GM18861 (cell line): ENCODE data around the gene PITPNM3.

Source experiments
- ATAC-seq: cut with Tn5 transposase; IDR thresholded peaks from one replicate; pipeline ENCODE4 v1.9.1; 2021; ENCODE audit not compliant: unreplicated experiment

Gene PITPNM3

DNA sequence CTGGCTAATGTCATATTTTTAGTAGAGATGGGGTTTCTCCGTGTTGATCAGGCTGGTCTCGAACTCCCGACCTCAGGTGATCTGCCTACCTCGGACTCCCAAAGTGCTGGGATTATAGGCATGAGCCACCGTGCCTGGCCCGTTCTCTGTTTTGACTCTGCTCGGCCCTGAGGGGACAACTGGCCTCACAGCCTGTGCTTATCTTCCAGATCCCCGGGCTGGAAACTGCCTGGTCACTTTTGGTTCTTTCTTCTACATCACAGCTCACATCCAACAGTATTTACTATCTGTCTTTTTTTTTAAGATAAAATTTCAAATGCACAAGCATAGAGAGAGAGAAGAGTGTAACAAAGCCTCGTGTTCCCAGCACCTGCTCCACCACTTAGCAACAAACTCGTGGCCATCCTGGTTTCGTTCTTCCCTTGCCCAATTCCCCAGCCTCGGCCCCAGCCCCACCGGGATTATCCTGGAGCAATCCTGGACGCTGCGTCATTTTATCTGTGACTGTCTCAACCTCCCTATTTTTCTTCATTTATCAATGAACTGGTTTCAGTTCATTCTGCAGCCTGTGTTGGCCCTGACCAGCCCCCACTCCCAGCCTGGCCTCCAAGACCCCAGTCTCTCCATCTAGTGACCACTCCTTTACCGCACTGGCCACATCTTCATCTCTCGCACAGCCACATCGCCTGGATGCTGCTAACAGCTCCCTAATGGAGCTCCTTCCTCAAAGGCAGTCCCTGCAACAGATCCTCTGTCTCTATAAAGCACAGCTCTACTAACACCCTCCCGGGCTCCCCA is 91.0 kb downstream of the PITPNM3 start:
- ATAC-seq, result no peak

GRCh38 chr17:6464446-6465041 is 91.8 kb downstream of the PITPNM3 start:
- ATAC-seq, result no peak

GRCh38 chr17:6463616-6464445 is 92.5 kb downstream of the PITPNM3 start:
- no peak for ATAC-seq

DNA sequence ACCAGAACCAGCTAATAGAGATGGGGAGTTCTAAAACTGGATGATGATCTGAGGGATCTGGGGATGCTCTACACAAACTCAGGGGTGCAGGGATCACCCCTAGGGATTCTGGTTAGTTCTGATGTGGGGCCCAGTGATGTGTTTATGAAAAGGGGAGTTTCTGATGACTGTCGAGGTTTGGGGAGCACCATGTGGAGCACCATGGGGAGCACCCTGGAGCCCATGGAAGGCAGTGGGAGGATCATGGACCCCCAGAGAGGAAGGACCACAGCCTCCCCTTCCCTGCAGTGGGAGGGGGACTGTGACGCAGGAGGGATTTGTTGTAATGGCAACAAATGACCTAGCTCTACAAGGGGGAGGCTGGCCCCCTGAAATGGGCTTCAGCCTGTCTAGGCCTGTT is 93.7 kb downstream of the PITPNM3 start:
- ATAC-seq, result no peak

GRCh38 chr17:6461792-6462524 is 94.4 kb downstream of the PITPNM3 start:
- ATAC-seq, result no peak

DNA sequence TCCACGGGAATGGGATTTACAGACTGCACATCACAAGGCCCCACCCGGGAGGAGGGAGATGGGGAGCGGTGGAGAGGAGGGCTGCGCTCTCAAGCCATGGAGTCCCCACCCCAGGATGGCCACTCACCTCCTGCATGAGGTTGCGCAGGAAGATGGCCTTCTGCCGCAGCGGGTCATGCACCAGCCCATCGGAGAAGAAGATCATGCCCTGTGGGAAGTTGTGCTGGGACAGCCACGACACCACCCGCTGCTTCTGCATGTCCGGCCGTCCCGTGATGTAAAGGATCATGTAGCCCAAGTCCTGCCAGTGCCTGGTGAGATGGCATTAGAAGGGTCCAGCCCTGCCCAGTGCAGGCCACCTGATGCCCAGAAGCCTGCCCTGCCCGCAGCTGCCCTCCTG is 95.1 kb downstream of the PITPNM3 start:
- ATAC-seq, result no peak

DNA sequence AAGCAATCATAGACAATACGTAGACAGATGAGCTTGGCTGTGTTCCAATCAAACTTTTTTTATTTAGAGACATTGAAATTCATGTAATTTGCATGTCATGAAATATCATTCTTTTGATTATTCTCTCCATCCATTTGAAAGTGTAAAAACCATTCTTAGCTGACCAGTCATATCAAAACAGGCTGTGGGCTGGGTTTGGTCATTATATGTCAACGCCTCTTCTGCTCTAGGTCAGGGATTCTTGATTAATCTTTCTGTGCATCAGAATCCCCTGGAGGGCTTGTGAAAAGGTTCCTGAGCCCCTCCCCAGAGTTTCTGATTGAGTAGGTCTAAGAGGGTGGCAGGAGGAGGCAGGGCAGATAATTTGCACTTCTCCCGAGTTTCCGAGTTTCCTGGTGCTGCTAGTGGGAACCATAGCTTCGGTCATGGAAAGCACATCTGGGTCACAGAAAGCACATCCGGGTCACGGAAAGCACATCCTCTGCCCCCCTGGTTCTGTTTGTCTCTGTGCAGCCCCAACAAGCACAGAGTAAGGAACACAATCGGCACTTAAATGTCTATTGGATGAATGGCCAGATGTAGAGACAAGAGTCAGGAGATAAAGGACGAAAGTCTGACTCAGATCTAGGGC is 95.7 kb downstream of the PITPNM3 start:
- ATAC-seq, result no peak

DNA sequence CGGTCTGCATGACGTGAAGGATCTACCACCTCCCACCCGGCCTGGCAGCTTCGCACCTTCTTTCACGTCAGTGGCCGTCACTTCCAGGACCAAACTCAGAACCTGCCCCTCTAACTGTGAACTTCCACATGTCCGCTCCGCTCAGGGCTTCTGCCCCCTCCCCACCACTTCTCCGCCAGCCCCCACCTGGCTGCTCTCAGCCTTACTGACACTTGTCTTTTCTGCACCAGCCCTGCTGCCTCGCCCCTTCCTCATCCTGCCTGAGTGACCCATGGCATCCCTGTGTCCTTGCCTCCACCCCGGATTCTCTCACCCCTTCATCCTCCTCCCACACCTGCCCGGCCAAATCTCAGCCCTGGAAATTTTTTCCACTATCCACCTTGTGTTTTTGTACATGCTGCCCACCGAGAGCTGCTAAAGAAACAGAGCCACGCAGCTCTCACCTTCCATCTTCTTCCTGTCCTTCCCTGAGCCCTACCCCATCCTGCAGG is 97.8 kb downstream of the PITPNM3 start:
- no peak for ATAC-seq

GRCh38 chr17:6457688-6458459 is 98.5 kb downstream of the PITPNM3 start:
- ATAC-seq, result no peak

- no peak for ATAC-seq
Measured at GRCh38 chr17:6456914-6457687, 99.3 kb downstream of the PITPNM3 start.

DNA sequence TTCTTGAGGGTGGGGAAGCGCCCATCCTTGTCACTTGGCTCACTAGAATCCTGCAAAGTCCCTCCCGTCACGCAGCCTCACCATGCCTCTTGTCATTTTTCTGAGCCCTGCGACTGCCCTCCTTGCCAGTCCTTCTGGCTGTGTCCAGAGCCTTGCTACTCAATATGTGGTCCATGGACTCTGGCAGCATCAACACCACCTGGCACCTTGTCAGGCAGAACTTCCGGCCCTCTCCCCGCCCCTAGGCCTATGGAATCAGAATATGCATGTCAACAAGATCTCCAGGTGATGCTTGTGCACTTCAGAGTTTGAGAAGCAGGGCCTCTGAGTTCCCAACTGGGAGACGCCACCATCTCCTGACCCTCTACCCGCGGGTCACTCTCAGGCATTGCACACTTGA is 100.0 kb downstream of the PITPNM3 start:
- no peak for ATAC-seq

DNA sequence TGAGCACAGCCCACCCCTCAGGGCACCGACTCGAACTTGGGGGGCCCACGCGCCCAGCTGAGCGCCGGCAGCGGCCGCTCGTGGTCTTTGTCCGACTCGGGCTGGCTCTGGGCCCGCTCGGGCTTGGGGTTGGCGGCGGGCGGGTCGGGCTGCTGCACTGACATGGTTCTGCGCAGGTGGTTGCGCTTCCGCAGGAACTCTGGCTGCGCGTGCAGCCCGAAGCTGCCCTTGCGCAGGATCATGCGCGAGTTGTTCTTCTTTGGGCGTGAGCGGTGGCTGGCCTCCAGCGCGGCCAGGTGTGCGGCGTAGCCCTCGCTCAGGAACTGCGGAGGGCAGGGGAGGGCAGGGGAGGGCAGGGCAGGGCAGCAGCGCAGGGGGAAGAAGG is 101.0 kb downstream of the PITPNM3 start:
- no peak for ATAC-seq

- ATAC-seq, result no peak
Measured at GRCh38 chr17:6454495-6455320, 101.6 kb downstream of the PITPNM3 start.

DNA sequence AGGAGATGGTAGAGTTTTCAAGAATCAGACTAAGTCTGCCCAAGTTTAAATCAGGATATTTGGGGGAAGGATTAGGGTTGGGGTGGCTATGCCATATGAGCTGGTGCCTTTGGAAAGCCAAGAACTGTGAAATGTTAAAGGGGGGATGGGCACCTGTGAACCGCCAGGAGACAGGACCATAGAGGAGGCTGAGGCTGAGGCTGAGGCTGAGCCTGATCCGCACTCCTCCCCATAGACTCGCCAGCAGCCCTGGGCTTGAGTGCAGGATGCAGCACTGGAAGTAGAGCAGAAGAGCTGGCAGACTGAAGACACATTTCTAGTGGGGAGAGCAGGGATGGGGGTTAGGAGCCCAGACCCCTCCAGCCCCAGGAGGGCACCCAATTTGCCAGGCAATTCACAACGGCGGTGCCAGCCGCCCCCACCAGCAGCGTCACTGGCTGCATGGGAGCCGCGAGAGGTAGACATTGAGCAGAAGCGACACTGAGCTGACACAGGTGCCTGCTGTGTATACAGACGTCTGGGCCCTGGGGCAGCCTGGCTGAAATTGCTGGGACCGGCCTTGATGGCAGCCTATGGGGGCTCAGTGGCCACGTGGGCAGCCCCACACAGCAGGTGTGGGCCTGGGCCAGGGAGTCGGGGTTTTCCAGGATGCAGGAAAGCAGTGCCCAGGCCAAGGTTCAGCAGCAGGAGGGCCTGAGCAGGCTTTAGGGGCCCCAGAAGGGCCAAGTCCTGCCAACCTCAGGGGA is 102.9 kb downstream of the PITPNM3 start:
- ATAC-seq, result no peak

DNA sequence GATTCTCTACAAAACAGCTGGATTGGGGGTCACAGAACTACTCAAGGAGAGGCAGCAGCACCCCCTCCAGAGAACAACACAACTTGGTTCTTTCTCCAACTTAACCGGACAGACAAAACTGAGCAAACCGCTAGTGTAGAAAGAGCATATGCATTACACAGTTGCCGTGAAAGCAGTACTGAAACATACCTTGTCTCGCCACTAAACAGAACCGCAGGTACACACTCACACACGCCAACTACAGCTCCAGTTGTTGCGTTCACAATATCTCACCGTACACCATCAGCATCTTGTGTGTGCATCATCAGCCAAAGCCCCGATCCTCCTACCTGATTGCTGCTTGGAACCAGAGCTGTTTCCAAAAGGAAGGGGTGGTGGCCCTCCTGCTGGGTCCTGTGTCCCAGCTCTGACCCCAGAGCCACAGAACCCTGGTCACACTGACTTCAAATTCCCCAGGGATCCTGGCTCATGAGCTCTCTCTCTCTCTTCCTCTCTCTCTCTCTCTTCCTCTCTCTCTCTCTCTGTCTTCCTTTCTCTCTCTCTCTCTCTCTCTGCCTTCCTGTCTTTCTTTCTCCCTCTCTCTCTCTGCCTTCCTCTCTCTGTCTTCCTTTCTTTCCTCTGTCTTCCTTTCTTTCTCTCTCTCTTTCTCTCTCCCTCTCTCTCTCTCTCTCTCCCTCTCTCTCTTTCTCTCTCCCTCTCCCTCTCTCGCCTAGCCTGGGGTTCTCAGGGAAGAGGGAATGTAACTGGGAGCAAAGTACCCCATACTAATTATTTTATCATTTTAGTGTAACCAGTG is 103.7 kb downstream of the PITPNM3 start:
- no peak for ATAC-seq

DNA sequence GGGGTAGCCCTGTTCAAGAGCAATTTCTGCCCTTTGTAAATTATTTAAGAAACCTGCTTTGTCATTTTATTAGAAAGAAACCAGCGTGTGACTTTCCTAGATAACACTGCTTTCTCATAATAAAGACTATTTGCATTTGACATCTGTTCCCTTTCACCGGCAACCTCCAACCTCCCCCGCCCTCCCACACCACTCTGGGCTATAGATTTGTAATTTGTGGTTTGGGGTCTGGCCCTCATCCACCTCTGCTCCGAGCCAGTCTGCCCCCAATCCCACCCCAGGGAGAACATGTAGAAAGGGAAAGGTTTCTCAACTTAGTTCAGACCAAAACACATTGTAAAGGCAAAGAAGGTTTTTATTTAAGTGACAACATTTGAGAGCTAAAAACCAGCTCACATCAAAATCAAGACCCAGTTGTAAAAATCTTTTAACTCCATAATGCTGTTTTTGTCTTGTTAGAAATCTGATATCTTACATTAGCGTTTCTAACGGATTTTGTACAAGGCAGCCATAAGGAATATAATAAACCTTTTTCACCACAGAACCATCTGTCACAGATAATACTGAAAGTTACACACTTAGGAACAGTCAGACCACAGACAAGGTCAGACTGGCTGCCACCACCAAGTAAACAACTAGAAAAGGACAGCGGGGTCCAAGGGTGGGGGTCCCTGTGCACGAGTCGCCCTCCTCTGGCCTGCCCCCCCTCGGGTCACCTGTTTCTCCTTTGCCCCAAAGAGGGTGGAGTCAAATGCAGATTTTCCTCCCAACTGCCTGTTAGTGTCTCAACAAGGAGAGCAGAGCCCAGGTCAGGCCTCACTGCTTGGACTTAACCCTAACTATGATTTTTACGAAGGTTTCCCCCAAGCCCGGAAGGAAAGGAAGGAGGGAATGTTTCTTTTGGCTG is 105.2 kb downstream of the PITPNM3 start:
- ATAC-seq, result no peak
